Fibroblast of skin of scalp (primary cell): Measurements from ENCODE around the gene KRTAP10-4.

Source experiments
- DNase-seq: peaks from one replicate; pipeline ENCODE4 v3.0.0-alpha.2; 2013

The KRTAP10-4 gene

GRCh38 chr21:44618909-44619308 is 45.4 kb downstream of the KRTAP10-4 start:
- no peak for DNase-seq

- no peak for DNase-seq
Measured at GRCh38 chr21:44619886-44620285, 46.4 kb downstream of the KRTAP10-4 start.

- no peak for DNase-seq
Measured at GRCh38 chr21:44623575-44623974, 50.0 kb downstream of the KRTAP10-4 start.
